DND-41 (cell line): ENCODE measurements around the gene GLTP.

Experiments
- ATAC-seq: fragments of 200-7000 bp; cut with Tn5 transposase; 3 replicates; pipeline ENCODE4 v1.9.1; 2021; ENCODE audit warnings: low read depth; ENCODE audit not compliant: insufficient read depth
- DNase-seq: peaks from one replicate; pipeline ENCODE4 v3.0.0-alpha.2; 2020
- H2AFZ ChIP-seq: 2 replicates; pipeline ENCODE4 v1.6.0; 2012; ENCODE audit warnings: low read depth, low read length
- H3K27ac ChIP-seq: 2 replicates; pipeline ENCODE4 v1.5.1; 2012; ENCODE audit warnings: low read length, inconsistent platforms
- H3K27me3 ChIP-seq: fragments of 200-600 bp; sonication (generic); 2 replicates; pipeline ENCODE4 v1.6.0; 2012; ENCODE audit warnings: low read length, mild to moderate bottlenecking, inconsistent platforms; ENCODE audit not compliant: insufficient read depth, poor library complexity
- H3K36me3 ChIP-seq: 2 replicates; pipeline ENCODE4 v1.5.1; 2012; ENCODE audit warnings: low read length, inconsistent platforms; ENCODE audit not compliant: insufficient read depth
- H3K4me1 ChIP-seq: 2 replicates; pipeline ENCODE4 v1.5.1; 2012; ENCODE audit warnings: mild to moderate bottlenecking, low read length; ENCODE audit not compliant: insufficient read depth
- H3K4me2 ChIP-seq: 2 replicates; pipeline ENCODE4 v1.6.0; 2012; ENCODE audit warnings: mild to moderate bottlenecking, moderate library complexity, low read length, inconsistent platforms; ENCODE audit not compliant: insufficient read depth
- H3K4me3 ChIP-seq, 2 experiments: fragments of 200-600 bp in 1 of 2; shearing (Covaris generic) in 1 of 2; 2 replicates each; pipeline ENCODE4 v1.5.1; 2012 to 2016; ENCODE audit warnings: inconsistent platforms in 2 of 2, low read length in 2 of 2, mild to moderate bottlenecking in 2 of 2, low read depth in 1 of 2, moderate library complexity in 1 of 2
- H3K79me2 ChIP-seq: 2 replicates; pipeline ENCODE4 v1.6.0; 2012; ENCODE audit warnings: low read length, inconsistent platforms; ENCODE audit not compliant: insufficient read depth
- H3K9ac ChIP-seq: 2 replicates; pipeline ENCODE4 v1.6.0; 2012; ENCODE audit warnings: low read depth, mild to moderate bottlenecking, inconsistent platforms, low read length, moderate library complexity
- H3K9me3 ChIP-seq: 2 replicates; pipeline ENCODE4 v1.5.1; 2012; ENCODE audit warnings: low read length, moderate library complexity, mild to moderate bottlenecking, inconsistent platforms; ENCODE audit not compliant: insufficient read depth, severe bottlenecking
- H4K20me1 ChIP-seq: 2 replicates; pipeline ENCODE4 v1.6.0; 2012; ENCODE audit warnings: low read length; ENCODE audit not compliant: insufficient read depth
- EZH2 ChIP-seq: IDR thresholded peaks from 3 replicates; pipeline ENCODE4 v1.6.1; 2012; ENCODE audit warnings: borderline replicate concordance, low read depth, mild to moderate bottlenecking, moderate library complexity, low read length, inconsistent platforms; ENCODE audit not compliant: severe bottlenecking
- TF ChIP-seq, protein P1 (sequence below): IDR thresholded peaks from 2 replicates; pipeline ENCODE4 v1.5.1; 2012; ENCODE audit warnings: borderline replicate concordance, low read length, moderate library complexity, mild to moderate bottlenecking; ENCODE audit not compliant: poor library complexity, severe bottlenecking; ENCODE audit errors: extremely low read depth

GLTP gene

DNA sequence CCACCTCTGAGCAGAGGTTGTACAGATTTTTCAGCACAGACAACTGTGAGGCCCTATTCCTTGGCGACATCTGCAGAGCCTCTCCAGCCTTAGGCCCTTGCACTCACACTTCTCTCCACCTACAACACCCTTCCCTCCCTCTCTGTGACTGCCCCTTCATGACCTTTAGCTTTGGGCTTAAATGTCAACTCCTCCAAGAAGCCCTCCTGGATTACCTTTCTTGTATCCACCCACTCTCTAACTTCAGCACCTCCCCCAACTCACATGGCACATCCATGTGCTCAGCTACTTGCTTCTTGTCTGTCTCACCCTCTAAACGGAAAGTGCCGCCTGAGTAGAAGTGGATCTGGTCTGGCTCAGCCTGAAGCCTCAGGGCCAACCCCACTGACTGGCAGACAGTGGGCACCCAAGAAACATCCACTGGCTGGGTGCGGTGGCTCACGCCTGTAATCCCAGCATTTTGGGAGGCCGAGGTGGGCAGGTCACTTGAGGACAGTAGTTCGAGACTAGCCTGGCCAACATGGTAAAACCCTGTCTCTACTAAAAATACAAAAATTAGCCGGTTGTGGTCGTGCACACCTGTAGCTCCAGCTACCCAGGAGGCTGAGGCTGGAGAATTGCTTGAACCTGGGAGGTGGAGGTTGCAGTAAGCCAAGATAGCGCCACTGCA lies 69.3 kb downstream of the GLTP start:
- Histone ChIP-seq H4K20me1 (no peaks in the 10 kb centered on the region), H2AFZ (no peak overlapping the region), H3K79me2 (no peaks in the 10 kb centered on the region), H3K27ac (no peak overlapping the region), H3K4me3 (no peak overlapping the region), H3K4me2 (no peak overlapping the region), H3K4me1 (no peaks in the 10 kb centered on the region), H3K27me3 (no peaks in the 10 kb centered on the region), H3K36me3 (no peaks in the 10 kb centered on the region), H3K9ac (no peak overlapping the region), H3K9me3 (no peaks in the 10 kb centered on the region)
- ATAC-seq, result no peak
- no peak for DNase-seq
- TF ChIP-seq EZH2, result no peak
- TF ChIP-seq, protein P1, sequence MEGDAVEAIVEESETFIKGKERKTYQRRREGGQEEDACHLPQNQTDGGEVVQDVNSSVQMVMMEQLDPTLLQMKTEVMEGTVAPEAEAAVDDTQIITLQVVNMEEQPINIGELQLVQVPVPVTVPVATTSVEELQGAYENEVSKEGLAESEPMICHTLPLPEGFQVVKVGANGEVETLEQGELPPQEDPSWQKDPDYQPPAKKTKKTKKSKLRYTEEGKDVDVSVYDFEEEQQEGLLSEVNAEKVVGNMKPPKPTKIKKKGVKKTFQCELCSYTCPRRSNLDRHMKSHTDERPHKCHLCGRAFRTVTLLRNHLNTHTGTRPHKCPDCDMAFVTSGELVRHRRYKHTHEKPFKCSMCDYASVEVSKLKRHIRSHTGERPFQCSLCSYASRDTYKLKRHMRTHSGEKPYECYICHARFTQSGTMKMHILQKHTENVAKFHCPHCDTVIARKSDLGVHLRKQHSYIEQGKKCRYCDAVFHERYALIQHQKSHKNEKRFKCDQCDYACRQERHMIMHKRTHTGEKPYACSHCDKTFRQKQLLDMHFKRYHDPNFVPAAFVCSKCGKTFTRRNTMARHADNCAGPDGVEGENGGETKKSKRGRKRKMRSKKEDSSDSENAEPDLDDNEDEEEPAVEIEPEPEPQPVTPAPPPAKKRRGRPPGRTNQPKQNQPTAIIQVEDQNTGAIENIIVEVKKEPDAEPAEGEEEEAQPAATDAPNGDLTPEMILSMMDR, result no peak

DNA sequence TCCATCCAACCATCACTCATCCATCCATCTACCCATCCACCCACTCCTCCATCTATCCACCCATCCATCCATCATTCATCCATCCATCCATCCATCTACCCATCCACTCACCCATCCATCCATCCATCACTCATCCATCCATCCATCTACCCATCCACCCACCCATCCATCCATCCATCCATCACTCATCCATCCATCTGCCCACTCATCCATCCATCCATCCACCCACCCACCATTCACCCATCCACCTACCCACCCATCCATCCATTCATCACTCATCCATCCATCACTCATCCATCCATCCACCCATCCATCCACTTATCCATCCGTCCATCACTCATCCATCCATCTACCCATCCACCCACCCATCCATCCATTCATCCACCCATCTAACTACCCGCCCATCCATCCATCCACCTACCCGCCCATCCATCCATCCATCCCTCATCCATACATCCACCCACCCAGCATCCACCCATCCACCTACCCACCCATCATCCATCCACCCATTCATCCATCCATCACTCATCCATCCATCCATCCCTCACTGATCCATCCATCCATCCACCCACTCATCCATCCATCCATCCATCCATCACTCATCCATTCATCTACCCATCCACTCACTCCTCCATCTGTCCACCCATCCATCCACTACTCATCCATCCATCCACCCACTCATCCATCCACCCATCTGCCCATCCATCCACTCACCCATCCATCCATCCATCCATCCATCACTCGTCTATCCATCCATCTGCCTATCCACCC lies 71.3 kb downstream of the GLTP start:
- H4K20me1 ChIP-seq, result no peaks in the 10 kb centered on the region
- H3K79me2 ChIP-seq, result no peaks in the 10 kb centered on the region
- no peak overlapping the region for H3K27ac ChIP-seq
- H3K4me3 ChIP-seq, result no peak overlapping the region
- no peak overlapping the region for H3K4me2 ChIP-seq
- no peaks in the 10 kb centered on the region for H3K36me3 ChIP-seq
- no peaks in the 10 kb centered on the region for H3K27me3 ChIP-seq
- DNase-seq (no peak), ATAC-seq (no peak)
- H3K9me3 ChIP-seq, result no peaks in the 10 kb centered on the region
- no peak overlapping the region for H3K9ac ChIP-seq
- TF ChIP-seq, protein P1, result no peak
- TF ChIP-seq EZH2, result no peak
- H2AFZ ChIP-seq, result no peak overlapping the region
- no peaks in the 10 kb centered on the region for H3K4me1 ChIP-seq

DNA sequence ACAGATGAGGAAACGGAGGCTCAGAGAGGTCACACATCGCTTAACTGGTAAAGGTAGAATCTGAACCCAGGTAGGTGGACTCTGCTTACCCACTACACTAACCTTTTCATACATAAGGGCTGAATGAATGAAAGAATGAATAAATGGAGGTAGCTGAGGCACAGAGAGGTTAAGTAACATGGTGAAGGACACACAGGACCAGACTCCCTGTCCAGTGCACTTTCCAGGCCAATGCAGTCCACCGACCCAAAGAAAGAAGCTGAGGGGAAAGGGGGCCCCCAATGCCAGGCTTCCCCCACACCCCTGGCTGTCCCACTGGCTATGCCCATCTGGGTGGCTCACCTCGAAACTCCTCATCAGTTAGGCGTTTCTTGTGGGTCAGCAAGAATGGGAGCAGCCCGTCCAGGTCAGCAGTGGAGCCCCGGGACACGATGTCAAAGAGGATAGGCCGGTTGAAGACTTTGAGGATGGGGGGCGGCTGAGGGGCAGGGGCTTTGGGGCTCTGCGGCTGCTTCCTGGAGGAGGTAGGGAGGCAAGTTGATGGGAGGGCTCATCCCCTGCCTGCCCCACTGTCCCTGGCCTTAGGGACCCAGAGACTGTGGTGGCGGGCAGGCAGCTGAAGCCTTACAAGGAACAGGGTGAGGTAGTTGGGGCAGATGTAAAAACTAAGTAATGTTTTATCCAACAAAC lies 72.2 kb downstream of the GLTP start:
- Histone ChIP-seq H3K27ac (no peak overlapping the region), H3K4me2 (no peak overlapping the region), H3K27me3 (no peaks in the 10 kb centered on the region), H3K36me3 (no peaks in the 10 kb centered on the region), H3K4me1 (no peaks in the 10 kb centered on the region), H3K79me2 (no peaks in the 10 kb centered on the region), H3K9ac (no peak overlapping the region), H3K4me3 (no peak overlapping the region), H4K20me1 (no peaks in the 10 kb centered on the region), H2AFZ (no peak overlapping the region), H3K9me3 (no peaks in the 10 kb centered on the region)
- TF ChIP-seq, protein P1, result no peak
- no peak for TF ChIP-seq EZH2
- ATAC-seq, result no peak
- no peak for DNase-seq
